22Rv1 (cell line): ENCODE results near the gene WASL.

Source experiments
- ZFX ChIP-seq: fragments of 450-650 bp; IDR thresholded peaks from 2 replicates; pipeline ENCODE4 v1.6.1; 2017; ENCODE audit warnings: antibody characterized with exemption, borderline replicate concordance
- TF ChIP-seq, protein P1 (sequence below): fragments of 450-650 bp; IDR thresholded peaks from 2 replicates; pipeline ENCODE4 v1.5.1; 2017; ENCODE audit warnings: mild to moderate bottlenecking

DNA sequence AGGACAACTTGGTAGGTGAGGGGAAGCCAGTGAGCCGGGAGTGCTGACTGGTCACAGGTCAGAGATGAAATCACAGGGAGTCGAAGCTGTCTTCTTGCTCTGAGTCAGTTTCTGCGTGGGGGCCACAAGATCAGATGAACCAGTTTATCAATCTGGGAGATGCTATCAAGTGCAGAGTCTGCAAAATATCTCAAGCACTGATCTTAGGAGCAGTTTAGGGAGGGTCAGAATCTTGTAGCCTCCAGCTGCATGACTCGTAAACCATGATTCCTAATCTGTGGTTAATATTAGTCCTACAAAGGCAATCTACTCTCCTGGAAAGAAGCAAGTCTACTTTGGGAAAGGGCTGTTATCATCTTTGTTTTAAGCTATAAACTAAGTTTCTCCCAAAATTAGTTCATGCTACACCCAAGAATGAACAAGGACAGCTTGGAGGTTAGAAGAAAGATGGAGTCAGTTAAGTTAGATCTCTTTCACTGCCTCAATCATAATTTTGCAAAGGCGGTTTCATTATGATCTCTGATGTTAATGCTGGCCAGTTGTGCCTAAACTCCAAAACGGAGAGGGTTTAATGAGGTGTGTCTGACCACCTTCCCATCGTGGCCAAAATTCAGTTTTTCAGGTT, 101.6 kb downstream of the WASL start:
- TF ChIP-seq, protein P1, sequence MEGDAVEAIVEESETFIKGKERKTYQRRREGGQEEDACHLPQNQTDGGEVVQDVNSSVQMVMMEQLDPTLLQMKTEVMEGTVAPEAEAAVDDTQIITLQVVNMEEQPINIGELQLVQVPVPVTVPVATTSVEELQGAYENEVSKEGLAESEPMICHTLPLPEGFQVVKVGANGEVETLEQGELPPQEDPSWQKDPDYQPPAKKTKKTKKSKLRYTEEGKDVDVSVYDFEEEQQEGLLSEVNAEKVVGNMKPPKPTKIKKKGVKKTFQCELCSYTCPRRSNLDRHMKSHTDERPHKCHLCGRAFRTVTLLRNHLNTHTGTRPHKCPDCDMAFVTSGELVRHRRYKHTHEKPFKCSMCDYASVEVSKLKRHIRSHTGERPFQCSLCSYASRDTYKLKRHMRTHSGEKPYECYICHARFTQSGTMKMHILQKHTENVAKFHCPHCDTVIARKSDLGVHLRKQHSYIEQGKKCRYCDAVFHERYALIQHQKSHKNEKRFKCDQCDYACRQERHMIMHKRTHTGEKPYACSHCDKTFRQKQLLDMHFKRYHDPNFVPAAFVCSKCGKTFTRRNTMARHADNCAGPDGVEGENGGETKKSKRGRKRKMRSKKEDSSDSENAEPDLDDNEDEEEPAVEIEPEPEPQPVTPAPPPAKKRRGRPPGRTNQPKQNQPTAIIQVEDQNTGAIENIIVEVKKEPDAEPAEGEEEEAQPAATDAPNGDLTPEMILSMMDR: no peak
- TF ChIP-seq ZFX: no peak
